Duodenal mucosa (tissue), 2 donors: ENCODE measurements around the gene ANO9.

Source experiments
- H3K27ac ChIP-seq: one replicate; pipeline ENCODE4 v1.7.0; 2013; ENCODE audit warnings: low read depth, low read length
- H3K27me3 ChIP-seq, 2 donors: one replicate each; pipeline ENCODE4 v1.7.0; 2013; ENCODE audit warnings: low read length in 2 of 2, control low read depth in 1 of 2; ENCODE audit not compliant: insufficient read depth in 2 of 2, control insufficient read depth in 1 of 2
- H3K36me3 ChIP-seq, 2 donors: one replicate each; pipeline ENCODE4 v1.7.0; 2013; ENCODE audit warnings: low read length in 2 of 2, control low read depth in 1 of 2; ENCODE audit not compliant: insufficient read depth in 2 of 2, control insufficient read depth in 1 of 2
- H3K4me1 ChIP-seq, 2 donors: one replicate each; pipeline ENCODE4 v1.7.0; 2013; ENCODE audit warnings: low read length in 2 of 2, control low read depth in 1 of 2; ENCODE audit not compliant: insufficient read depth in 2 of 2, control insufficient read depth in 1 of 2
- H3K4me3 ChIP-seq, 2 donors: one replicate each; pipeline ENCODE4 v1.7.0; 2013; ENCODE audit warnings: low read length in 2 of 2, low read depth in 1 of 2
- H3K9ac ChIP-seq, 2 donors: one replicate each; pipeline ENCODE4 v1.7.0; 2013; ENCODE audit warnings: low read length in 2 of 2, low read depth in 1 of 2
- H3K9me3 ChIP-seq, 2 donors: one replicate each; pipeline ENCODE4 v1.7.0; 2013; ENCODE audit warnings: low read length in 2 of 2, control low read depth in 1 of 2; ENCODE audit not compliant: control insufficient read depth in 1 of 2

The ANO9 gene

DNA sequence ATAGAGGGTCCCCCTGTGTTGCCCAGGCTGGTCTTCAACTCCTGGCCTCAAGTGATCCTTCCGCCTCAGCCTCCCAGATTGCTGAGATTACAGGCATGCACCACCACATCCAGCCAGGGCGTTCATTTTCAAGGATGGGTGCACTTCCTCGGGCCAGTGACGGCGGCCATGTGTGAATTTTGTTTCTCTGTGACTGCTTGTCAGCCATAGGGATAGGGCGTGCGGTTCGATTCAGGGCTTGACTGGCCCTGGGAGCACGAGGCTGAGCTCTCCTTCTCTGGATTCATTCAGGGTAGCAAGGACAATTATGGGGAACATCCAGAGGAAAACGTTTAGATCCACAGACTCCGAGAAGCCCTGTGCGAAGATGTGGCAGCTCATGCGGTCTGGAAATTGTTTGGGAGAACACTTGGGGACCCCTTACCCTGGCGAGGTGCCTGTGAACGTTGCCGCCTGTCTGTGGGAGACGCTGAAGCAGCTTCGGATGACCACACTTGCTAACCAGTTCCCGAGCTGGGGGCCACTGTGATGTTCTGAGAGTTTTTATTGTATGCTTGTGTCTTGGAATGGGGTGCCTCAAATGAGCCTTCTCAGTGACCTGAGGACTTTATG is 11.2 kb upstream of the ANO9 start:
- peaks cover 6 to 14% of the 10 kb centered on the region in 2 donors for H3K36me3 ChIP-seq

DNA sequence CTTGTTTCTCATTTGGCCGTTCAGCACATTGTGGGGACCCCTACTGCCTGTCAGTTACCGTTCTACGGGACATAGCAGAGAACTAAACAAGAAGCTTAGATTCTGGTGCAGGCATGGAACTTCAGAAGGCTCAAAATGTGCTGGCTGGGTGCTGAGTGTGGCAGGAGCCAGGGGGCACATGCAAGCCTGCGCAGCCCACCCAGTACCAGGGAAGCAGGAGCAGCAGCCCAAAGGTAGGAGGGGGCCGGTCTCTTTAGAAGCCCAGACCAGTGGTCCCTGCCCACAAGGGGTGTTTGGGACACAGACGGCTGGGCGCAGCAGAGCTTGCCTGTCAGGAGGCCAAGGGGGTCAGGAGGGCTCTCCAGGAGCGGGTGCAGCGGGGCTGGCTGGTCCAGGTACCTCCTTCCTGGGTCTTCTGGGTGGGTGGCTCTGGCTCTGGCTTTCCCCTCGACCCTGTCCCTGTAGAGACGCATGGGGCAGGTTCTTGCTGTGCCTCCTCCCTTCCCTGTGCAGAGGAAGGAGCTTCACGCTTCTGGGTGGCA is 10.5 kb upstream of the ANO9 start:
- no peaks in the 10 kb centered on the region for H3K27me3 ChIP-seq
- no peak overlapping the region for H3K4me3 ChIP-seq
- H3K4me1 ChIP-seq = peaks cover 16 to 31% of the 10 kb centered on the region in 2 donors
- H3K9me3 ChIP-seq = no peaks in the 10 kb centered on the region
- H3K36me3 ChIP-seq = peaks cover 6 to 14% of the 10 kb centered on the region in 2 donors
- no peak overlapping the region for H3K9ac ChIP-seq
- no peak overlapping the region for H3K27ac ChIP-seq

More for the DNA sequence above, 11.2 kb upstream of the ANO9 start:
- Histone ChIP-seq H3K4me1 (peaks cover 16 to 31% of the 10 kb centered on the region in 2 donors), H3K9me3 (no peaks in the 10 kb centered on the region), H3K27me3 (no peaks in the 10 kb centered on the region), H3K27ac (no peak overlapping the region), H3K4me3 (no peak overlapping the region), H3K9ac (no peak overlapping the region)

DNA sequence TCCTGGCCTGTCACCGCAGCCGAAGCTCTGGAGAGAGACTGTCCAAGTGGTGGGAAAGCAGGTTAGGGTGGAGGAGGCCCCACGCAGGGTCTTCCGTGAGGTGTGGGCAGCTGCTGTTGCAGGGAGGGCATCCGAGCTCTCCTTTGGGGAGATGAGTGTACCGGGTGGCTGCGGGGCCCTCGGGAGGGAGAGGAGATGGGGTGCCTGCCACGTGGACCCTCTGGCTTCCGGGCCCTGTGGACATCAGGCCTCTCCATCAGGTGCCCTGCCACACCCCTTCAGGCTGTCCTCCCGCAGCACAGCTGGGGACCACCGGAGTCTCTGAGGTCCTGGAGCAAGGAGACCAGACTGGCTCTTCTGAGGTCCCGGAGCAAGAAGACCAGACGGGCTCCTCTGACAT is 9.9 kb upstream of the ANO9 start:
- no peaks in the 10 kb centered on the region for H3K9me3 ChIP-seq
- peak overlapping the region in 1 of 2 donors; percentile 83 for H3K4me3 ChIP-seq
- H3K36me3 ChIP-seq = peaks cover 6 to 14% of the 10 kb centered on the region in 2 donors
- no peak overlapping the region for H3K9ac ChIP-seq
- no peaks in the 10 kb centered on the region for H3K27me3 ChIP-seq
- H3K27ac ChIP-seq = no peak overlapping the region
- peaks cover 20 to 31% of the 10 kb centered on the region in 2 donors for H3K4me1 ChIP-seq

DNA sequence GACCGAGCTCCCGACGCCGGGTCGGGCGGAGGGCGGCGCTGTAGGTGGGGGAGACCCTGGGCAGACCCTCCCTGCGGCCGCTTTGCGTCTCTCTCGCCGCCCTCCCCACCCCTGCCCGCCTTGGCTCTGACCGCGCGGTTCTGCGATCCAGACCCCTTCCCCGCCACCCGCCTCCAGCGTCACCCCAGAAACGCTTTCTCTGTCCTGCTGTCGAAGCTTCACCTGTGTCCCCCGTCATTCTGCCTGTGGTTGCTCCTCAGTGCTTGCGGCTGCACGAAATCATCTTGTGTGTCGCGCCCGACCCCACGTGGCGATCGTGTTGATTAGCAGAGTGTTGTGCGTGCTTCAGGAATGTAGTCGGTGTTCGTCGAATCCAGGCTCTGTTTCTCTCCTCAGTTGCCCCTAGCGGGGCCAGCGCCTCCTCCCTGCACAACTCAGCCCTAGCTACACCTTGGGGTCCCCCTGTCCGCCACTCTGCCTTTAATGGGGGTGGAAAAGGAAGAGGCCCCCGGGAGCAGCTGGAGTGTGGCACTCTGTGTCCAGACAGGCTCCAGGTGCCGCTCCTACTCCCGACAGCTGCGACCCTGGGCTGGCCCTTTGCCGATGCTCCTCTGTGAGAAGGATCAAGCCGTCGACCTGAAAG is 9.1 kb upstream of the ANO9 start:
- H3K9ac ChIP-seq = peak overlapping the region; percentile 65 to 85
- H3K9me3 ChIP-seq = no peaks in the 10 kb centered on the region
- no peak overlapping the region for H3K27ac ChIP-seq
- peaks cover 28 to 35% of the 10 kb centered on the region in 2 donors for H3K4me1 ChIP-seq
- peaks cover 6 to 14% of the 10 kb centered on the region in 2 donors for H3K36me3 ChIP-seq
- no peaks in the 10 kb centered on the region for H3K27me3 ChIP-seq
- peak overlapping the region; percentile 69 to 83 for H3K4me3 ChIP-seq

DNA sequence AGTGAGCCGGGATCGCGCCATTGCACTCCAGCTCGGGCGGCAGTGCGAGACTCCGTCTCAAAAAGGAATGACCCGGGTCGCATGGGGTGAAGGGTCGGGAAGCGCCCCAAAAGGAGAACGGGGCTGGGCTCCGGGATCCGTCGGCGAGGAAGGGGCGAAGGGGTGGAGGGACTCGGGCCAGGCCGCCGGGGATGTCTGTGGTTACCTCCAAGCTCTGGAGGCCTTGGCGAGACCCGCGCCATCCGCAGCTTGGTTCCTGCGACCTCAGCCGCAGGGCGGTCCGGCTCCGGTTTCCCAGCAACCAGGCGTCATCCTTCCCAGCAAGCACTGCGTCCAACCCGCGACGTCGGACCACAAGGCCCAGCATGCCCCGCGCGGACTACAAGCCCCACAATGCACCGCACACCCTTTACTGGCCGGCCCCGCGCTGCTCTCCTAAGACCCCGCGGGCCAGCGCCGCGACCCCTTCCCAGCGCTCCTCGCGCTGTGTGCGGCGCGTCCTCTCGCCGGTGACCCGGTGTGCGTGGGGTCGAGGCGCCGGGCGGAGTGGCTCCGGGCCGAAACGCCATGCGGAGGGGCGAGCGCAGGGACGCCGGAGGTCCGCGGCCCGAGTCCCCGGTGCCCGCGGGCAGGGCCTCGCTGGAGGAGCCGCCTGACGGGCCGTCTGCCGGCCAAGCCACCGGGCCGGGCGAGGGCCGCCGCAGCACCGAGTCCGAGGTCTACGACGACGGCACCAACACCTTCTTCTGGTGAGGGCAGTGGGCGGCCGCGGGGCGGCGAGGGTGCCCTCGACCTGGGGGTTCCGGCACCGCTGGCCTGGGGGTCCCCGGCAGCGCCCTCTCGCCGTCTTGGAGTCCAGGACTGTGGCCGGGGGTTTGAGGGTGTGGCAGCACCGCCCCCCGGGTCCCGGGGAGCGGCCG is 8.3 kb upstream of the ANO9 start, which contains the start of gene PTDSS2:
PTDSS2 (plus strand) TSS at position 391 of the 920 bp plus-strand sequence; CDS start at position 568, 177 bp downstream.
- H3K36me3 ChIP-seq = peaks cover 6 to 14% of the 10 kb centered on the region in 2 donors
- H3K9me3 ChIP-seq = no peaks in the 10 kb centered on the region
- peak within 1 kb of the TSS; percentile 65 to 85 for H3K9ac ChIP-seq
- peak within 1 kb of the TSS; percentile 69 to 83 for H3K4me3 ChIP-seq
- peak within 1 kb of the TSS; percentile 85 for H3K27ac ChIP-seq
- no peaks in the 10 kb centered on the region for H3K27me3 ChIP-seq
- peaks cover 29 to 38% of the 10 kb centered on the region in 2 donors for H3K4me1 ChIP-seq

DNA sequence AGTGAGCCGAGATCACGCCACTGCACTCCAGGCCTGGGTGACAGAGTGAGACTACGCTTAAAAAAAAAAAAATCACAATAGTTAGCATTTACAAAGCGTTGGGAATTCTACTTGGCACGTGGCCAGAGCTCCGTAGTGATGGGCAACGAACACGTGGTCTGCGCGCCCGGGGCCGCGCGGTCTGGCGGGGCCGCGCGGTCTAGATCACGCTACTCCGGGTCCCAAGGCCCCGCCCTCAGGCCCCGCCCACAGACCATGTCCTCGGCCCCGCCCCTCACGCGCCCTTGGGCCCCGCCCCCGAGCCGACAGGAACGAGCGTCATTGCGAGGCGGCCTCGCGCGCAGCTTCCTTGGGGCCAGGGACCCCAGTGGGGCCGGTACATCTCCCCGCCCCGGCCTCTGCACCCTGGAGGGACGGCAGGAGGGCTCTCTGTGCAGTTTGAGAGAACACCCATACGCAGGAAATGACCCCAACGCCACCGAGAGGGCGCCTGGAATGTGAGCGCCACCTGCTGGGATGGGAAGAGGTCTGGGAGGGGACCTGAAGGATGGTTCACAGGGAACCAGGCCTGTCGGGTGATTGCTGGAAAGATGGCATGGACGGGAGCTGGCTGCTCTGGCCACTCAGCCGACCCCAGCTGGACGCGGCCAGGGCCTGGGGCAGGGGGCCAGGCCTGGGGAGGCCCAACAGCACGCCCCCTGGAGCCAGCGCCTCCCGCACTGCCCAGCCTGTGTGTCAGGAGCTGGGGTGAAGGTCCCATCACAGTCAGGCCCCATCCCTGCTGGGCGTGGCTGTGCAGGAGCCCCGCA is 6.3 kb upstream of the ANO9 start:
- Histone ChIP-seq H3K27me3 (no peaks in the 10 kb centered on the region), H3K9me3 (no peaks in the 10 kb centered on the region), H3K27ac (peak overlapping the region; percentile 98), H3K4me3 (peak overlapping the region; percentile 72 to 89), H3K4me1 (peaks cover 35 to 55% of the 10 kb centered on the region in 2 donors), H3K36me3 (peaks cover 0 to 3% of the 10 kb centered on the region in 2 donors), H3K9ac (peak overlapping the region; percentile 73 to 81)

DNA sequence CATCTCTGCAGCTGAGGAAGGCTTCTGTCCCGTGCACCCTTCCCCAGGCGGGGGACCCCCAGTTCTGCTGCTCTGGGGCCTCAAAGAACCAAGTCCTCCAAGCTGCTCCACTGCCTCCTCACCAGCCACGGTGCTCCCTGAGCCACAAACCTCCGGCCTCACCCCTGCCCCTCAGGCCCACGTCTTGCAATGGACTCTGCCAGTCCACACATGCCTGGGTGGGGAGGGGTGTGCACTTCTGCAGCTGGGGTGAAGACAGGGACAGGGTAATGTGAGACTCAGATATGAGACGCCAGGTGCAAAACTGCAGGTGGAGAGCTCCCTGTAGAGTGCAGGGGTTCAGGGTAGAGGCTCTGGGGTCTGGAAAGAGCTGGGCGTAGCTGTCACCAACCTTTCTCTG is 5.1 kb upstream of the ANO9 start:
- no peaks in the 10 kb centered on the region for H3K9me3 ChIP-seq
- no peak overlapping the region for H3K4me3 ChIP-seq
- H3K9ac ChIP-seq = peak overlapping the region; percentile 59 to 68
- H3K27ac ChIP-seq = peak overlapping the region; percentile 71
- no peaks in the 10 kb centered on the region for H3K36me3 ChIP-seq
- no peaks in the 10 kb centered on the region for H3K27me3 ChIP-seq
- H3K4me1 ChIP-seq = peaks cover 38 to 57% of the 10 kb centered on the region in 2 donors

DNA sequence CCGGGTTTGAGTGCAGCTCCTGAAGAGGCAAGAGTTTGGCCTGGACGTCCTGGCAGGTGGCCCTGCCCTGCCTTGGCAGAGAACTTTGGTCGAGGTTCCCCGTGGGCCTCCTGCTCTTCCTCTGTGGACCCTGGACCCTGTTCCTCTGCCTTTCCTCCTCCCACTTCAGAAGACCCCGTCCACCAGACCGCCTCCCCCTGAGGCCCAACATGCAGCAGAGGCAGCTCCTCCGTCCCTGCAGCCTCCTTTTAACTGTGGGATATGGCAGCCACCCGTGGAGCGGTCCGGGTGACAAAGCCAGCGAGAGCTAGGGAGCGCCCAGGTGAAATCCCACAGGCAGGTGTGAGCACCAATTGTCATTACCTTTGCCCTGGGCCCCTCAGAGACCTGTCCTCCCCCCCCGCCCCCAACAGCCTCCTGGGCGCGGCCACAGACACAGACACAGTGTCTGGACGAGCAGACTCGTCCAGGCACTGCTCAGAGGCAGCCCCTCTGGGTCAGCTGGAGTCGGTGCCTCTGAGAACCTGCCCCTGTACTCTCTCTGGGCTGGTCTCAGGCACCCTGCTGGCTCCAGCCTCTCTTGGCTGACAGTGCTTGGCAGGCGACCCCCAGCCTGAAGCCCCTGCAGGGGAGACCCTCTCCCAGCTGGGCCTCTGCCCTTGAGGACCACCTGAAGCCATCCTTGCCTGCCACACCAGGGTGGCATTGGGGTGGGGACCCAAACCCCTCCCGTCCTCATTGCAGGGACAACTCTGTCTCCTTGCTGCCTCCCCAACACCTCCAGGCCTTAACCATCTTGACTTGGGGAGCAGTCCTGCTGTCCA is 4.2 kb upstream of the ANO9 start:
- Histone ChIP-seq H3K27me3 (no peaks in the 10 kb centered on the region), H3K4me1 (peaks cover 33 to 52% of the 10 kb centered on the region in 2 donors), H3K36me3 (no peaks in the 10 kb centered on the region), H3K4me3 (peak overlapping the region; percentile 37 to 55), H3K9me3 (no peaks in the 10 kb centered on the region), H3K27ac (peak overlapping the region; percentile 71), H3K9ac (peak overlapping the region; percentile 59 to 68)
